NCI-H510A (cell line): ENCODE data around the gene HMGA1.

Experiments used
- DNase-seq: peaks from one replicate; lab custom pipeline; 2025; lab: John Stamatoyannopoulos, UW

The HMGA1 gene

DNA sequence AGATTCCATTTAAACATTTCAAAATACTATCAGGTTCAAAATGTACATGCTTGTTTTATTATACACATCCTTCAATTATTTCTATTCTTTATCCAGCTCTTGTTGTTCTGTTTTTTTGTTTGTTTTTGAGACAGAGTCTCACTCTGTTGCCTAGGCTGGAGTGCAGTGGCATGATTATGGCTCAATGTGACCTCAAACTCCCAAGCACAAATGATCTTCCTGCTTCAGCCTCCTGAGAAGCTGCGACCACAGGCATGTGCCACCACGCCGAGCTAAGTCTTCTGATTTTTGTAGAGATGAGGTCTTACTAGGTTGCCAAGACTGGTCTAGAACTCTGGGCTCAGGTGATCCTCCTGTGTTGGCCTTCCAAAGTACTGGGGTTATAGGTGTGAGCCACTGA is 56.3 kb downstream of the HMGA1 start:
- no peak for DNase-seq

DNA sequence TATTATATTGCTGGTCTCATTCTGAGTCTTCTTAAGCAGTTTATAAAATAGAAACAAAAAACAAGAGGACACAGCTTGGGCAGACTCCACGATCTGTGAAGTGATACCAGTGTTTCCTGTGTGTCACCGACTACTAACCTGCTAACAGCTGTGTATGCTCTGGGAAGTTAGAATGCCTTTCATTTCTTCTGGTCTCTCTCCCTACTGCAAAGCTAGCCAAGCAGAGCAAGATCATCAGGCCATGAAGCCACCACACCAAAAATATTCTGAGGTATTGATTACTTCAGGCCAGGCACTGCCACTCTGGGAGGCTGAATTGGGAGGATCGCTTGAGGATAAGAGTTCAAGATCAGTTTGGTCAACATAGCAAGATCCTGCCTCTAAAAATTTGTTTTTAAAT is 59.0 kb downstream of the HMGA1 start:
- DNase-seq: no peak
